ENCODE measurements around the gene PRDM5.

The PRDM5 gene

GRCh38 chr4:120826853-120827252 is 95.7 kb downstream of the PRDM5 start:
- Histone ChIP-seq H3K9ac (ENCODE audit: low read length) (no peak overlapping the region), H4K8ac (ENCODE audit: low read length) (no peak overlapping the region), H3K27me3 (ENCODE audit: control insufficient read depth in 1 of 2, insufficient read depth in 1 of 2, low read length in 2 of 2) (no peaks in the 10 kb centered on the region), H2BK120ac (ENCODE audit: low read depth, low read length) (no peak overlapping the region), H2AFZ (ENCODE audit: low read depth, low read length) (no peak overlapping the region), H2AK5ac (ENCODE audit: low read length, severe bottlenecking) (no peak overlapping the region), H3K36me3 (ENCODE audit: control insufficient read depth in 1 of 2, insufficient read depth in 2 of 2, low read depth in 1 of 2, low read length in 2 of 2) (no peaks in the 10 kb centered on the region), H2BK12ac (ENCODE audit: low read length in 2 of 2) (no peak overlapping the region), H3K14ac (ENCODE audit: low read length in 2 of 2) (no peak overlapping the region), H3K18ac (ENCODE audit: low read depth in 1 of 2, low read length in 2 of 2) (no peak overlapping the region), H4K91ac (ENCODE audit: low read length) (no peak overlapping the region), H3K4me3 (ENCODE audit: insufficient read depth in 1 of 2, low read depth in 1 of 2, low read length in 2 of 2) (no peak overlapping the region), H3K4ac (ENCODE audit: low read depth in 1 of 2, low read length in 2 of 2) (no peak overlapping the region), H2BK5ac (ENCODE audit: low read depth, low read length, poor library complexity, severe bottlenecking) (no peak overlapping the region), H3K4me2 (ENCODE audit: low read length, poor library complexity, severe bottlenecking) (no peak overlapping the region), H3K79me1 (replicated peaks; ENCODE audit: low read length, poor library complexity, severe bottlenecking) (peaks cover 2% of the 10 kb centered on the region), H3K27ac (ENCODE audit: low read length, poor library complexity, severe bottlenecking) (no peak overlapping the region), H3K4me1 (ENCODE audit: control insufficient read depth, insufficient read depth, low read depth, low read length) (no peaks in the 10 kb centered on the region), H2BK15ac (ENCODE audit: low read depth, poor library complexity, severe bottlenecking) (no peak overlapping the region), H3K9me3 (ENCODE audit: control insufficient read depth, low read length) (no peaks in the 10 kb centered on the region), H3K23ac (ENCODE audit: low read length in 2 of 2) (no peak overlapping the region)
- WGBS: 96% methylated on average over 2 of the region's 6 CpGs
- no peak for DNase-seq

GRCh38 chr4:120826449-120826848 is 96.1 kb downstream of the PRDM5 start:
- WGBS: 25% methylated on average over 1 of the region's 1 CpG
- no peak overlapping the region for H3K14ac ChIP-seq (ENCODE audit: low read length in 2 of 2)

GRCh38 chr4:120824946-120825345 is 97.6 kb downstream of the PRDM5 start:
- peaks cover 1% of the 10 kb centered on the region for H3K79me1 ChIP-seq (replicated peaks; ENCODE audit: low read length, poor library complexity, severe bottlenecking)

More at GRCh38 chr4:120826449-120826848, 96.1 kb downstream of the PRDM5 start:
- Histone ChIP-seq H3K27ac (ENCODE audit: low read length, poor library complexity, severe bottlenecking) (no peak overlapping the region), H3K9me3 (ENCODE audit: control insufficient read depth, low read length) (no peaks in the 10 kb centered on the region), H3K36me3 (ENCODE audit: control insufficient read depth in 1 of 2, insufficient read depth in 2 of 2, low read depth in 1 of 2, low read length in 2 of 2) (no peaks in the 10 kb centered on the region), H3K4me3 (ENCODE audit: insufficient read depth in 1 of 2, low read depth in 1 of 2, low read length in 2 of 2) (no peak overlapping the region), H3K4me1 (ENCODE audit: control insufficient read depth, insufficient read depth, low read depth, low read length) (no peaks in the 10 kb centered on the region), H3K9ac (ENCODE audit: low read length) (no peak overlapping the region), H3K27me3 (ENCODE audit: control insufficient read depth in 1 of 2, insufficient read depth in 1 of 2, low read length in 2 of 2) (no peaks in the 10 kb centered on the region), H2AK5ac (ENCODE audit: low read length, severe bottlenecking) (no peak overlapping the region), H3K23ac (ENCODE audit: low read length in 2 of 2) (no peak overlapping the region), H2BK5ac (ENCODE audit: low read depth, low read length, poor library complexity, severe bottlenecking) (no peak overlapping the region), H2BK12ac (ENCODE audit: low read length in 2 of 2) (no peak overlapping the region), H4K91ac (ENCODE audit: low read length) (no peak overlapping the region), H3K4me2 (ENCODE audit: low read length, poor library complexity, severe bottlenecking) (no peak overlapping the region), H3K4ac (ENCODE audit: low read depth in 1 of 2, low read length in 2 of 2) (no peak overlapping the region), H4K8ac (ENCODE audit: low read length) (no peak overlapping the region), H3K79me1 (replicated peaks; ENCODE audit: low read length, poor library complexity, severe bottlenecking) (peaks cover 2% of the 10 kb centered on the region), H2AFZ (ENCODE audit: low read depth, low read length) (no peak overlapping the region), H2BK15ac (ENCODE audit: low read depth, poor library complexity, severe bottlenecking) (no peak overlapping the region), H3K18ac (ENCODE audit: low read depth in 1 of 2, low read length in 2 of 2) (no peak overlapping the region), H2BK120ac (ENCODE audit: low read depth, low read length) (no peak overlapping the region)
- peak; percentile 3 for DNase-seq

GRCh38 chr4:120821977-120822376 is 100.5 kb downstream of the PRDM5 start:
- no peak overlapping the region for H2AK5ac ChIP-seq (ENCODE audit: low read length, severe bottlenecking)
- no peak overlapping the region for H2BK5ac ChIP-seq (ENCODE audit: low read depth, low read length, poor library complexity, severe bottlenecking)
- H3K36me3 ChIP-seq (ENCODE audit: control insufficient read depth in 1 of 2, insufficient read depth in 2 of 2, low read depth in 1 of 2, low read length in 2 of 2): no peaks in the 10 kb centered on the region
- H3K27ac ChIP-seq (ENCODE audit: low read length, poor library complexity, severe bottlenecking): no peak overlapping the region
- no peak overlapping the region for H2AFZ ChIP-seq (ENCODE audit: low read depth, low read length)
- H3K23ac ChIP-seq (ENCODE audit: low read length in 2 of 2): no peak overlapping the region
- H3K18ac ChIP-seq (ENCODE audit: low read depth in 1 of 2, low read length in 2 of 2): no peak overlapping the region
- DNase-seq: no peak
- no peaks in the 10 kb centered on the region for H3K4me1 ChIP-seq (ENCODE audit: control insufficient read depth, insufficient read depth, low read depth, low read length)
- no peak overlapping the region for H4K8ac ChIP-seq (ENCODE audit: low read length)
- no peak overlapping the region for H3K4me2 ChIP-seq (ENCODE audit: low read length, poor library complexity, severe bottlenecking)
- no peak overlapping the region for H4K91ac ChIP-seq (ENCODE audit: low read length)
- H3K14ac ChIP-seq (ENCODE audit: low read length in 2 of 2): no peak overlapping the region
- H3K9me3 ChIP-seq (ENCODE audit: control insufficient read depth, low read length): no peaks in the 10 kb centered on the region
- no peak overlapping the region for H3K4ac ChIP-seq (ENCODE audit: low read depth in 1 of 2, low read length in 2 of 2)
- no peak overlapping the region for H2BK120ac ChIP-seq (ENCODE audit: low read depth, low read length)
- no peak overlapping the region for H3K4me3 ChIP-seq (ENCODE audit: insufficient read depth in 1 of 2, low read depth in 1 of 2, low read length in 2 of 2)
- no peak overlapping the region for H2BK15ac ChIP-seq (ENCODE audit: low read depth, poor library complexity, severe bottlenecking)
- H2BK12ac ChIP-seq (ENCODE audit: low read length in 2 of 2): no peak overlapping the region
- WGBS: 100% methylated on average over 3 of the region's 3 CpGs
- no peaks in the 10 kb centered on the region for H3K27me3 ChIP-seq (ENCODE audit: control insufficient read depth in 1 of 2, insufficient read depth in 1 of 2, low read length in 2 of 2)
- peaks cover 3% of the 10 kb centered on the region for H3K79me1 ChIP-seq (replicated peaks; ENCODE audit: low read length, poor library complexity, severe bottlenecking)
- no peak overlapping the region for H3K9ac ChIP-seq (ENCODE audit: low read length)

More at GRCh38 chr4:120824946-120825345, 97.6 kb downstream of the PRDM5 start:
- Histone ChIP-seq H2BK12ac (ENCODE audit: low read length in 2 of 2) (no peak overlapping the region), H2AK5ac (ENCODE audit: low read length, severe bottlenecking) (no peak overlapping the region), H2BK120ac (ENCODE audit: low read depth, low read length) (no peak overlapping the region), H3K4me3 (ENCODE audit: insufficient read depth in 1 of 2, low read depth in 1 of 2, low read length in 2 of 2) (no peak overlapping the region), H4K91ac (ENCODE audit: low read length) (no peak overlapping the region), H2AFZ (ENCODE audit: low read depth, low read length) (no peak overlapping the region), H3K18ac (ENCODE audit: low read depth in 1 of 2, low read length in 2 of 2) (no peak overlapping the region), H3K36me3 (ENCODE audit: control insufficient read depth in 1 of 2, insufficient read depth in 2 of 2, low read depth in 1 of 2, low read length in 2 of 2) (no peaks in the 10 kb centered on the region), H2BK15ac (ENCODE audit: low read depth, poor library complexity, severe bottlenecking) (no peak overlapping the region), H2BK5ac (ENCODE audit: low read depth, low read length, poor library complexity, severe bottlenecking) (no peak overlapping the region), H3K4me1 (ENCODE audit: control insufficient read depth, insufficient read depth, low read depth, low read length) (no peaks in the 10 kb centered on the region), H3K4ac (ENCODE audit: low read depth in 1 of 2, low read length in 2 of 2) (no peak overlapping the region), H3K9me3 (ENCODE audit: control insufficient read depth, low read length) (no peaks in the 10 kb centered on the region), H3K9ac (ENCODE audit: low read length) (no peak overlapping the region), H3K23ac (ENCODE audit: low read length in 2 of 2) (no peak overlapping the region), H4K8ac (ENCODE audit: low read length) (no peak overlapping the region), H3K27me3 (ENCODE audit: control insufficient read depth in 1 of 2, insufficient read depth in 1 of 2, low read length in 2 of 2) (no peaks in the 10 kb centered on the region), H3K14ac (ENCODE audit: low read length in 2 of 2) (no peak overlapping the region), H3K27ac (ENCODE audit: low read length, poor library complexity, severe bottlenecking) (no peak overlapping the region), H3K4me2 (ENCODE audit: low read length, poor library complexity, severe bottlenecking) (no peak overlapping the region)
- no peak for DNase-seq
